ENCODE data around the gene C12orf76. TPM values are rescaled to one million over a fixed set of nuclear protein-coding genes. Genes with fewer than 3 reads are reported as not detected.

The C12orf76 gene
- total and polyA plus RNA-seq, 4 donors = 15.4 to 30.5 (median 23.9) TPM

DNA sequence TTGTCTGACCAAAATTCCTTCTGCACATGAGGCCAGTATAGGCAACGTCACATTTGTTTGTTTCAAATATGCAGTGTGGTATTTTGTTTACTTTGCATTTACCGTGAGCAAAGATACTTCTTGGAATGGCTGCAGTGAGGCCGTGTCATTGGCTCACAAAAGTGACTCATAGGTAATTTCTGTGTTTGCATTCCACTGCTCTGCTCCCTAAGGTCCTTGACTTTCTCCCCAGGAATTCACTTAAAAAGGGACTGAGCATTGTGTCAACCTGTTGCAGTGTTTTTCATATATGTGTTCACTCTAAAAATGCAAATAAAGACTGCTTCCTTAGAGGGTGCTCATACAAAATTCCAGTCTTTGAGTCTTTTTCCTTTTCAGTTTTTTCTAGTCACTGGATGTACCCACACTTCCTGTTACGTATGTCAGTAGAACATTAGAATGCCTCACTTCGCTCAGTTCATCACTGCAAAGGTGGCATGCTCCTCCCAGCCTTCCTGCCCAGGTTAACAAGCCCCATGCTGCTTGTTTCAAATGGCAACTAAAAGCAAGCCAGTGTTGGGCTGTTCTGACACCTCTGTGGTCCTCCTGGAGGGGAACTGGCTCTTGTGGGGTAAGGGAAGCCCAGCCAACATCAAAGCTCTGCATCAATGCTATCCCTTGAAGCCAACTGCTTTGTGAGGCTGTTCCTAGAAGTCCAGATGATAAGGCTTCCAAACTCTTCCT is 9.1 kb downstream of the C12orf76 start:
- Histone ChIP-seq H3K36me3 (ENCODE audit: control insufficient read depth in 4 of 4, insufficient read depth in 4 of 4, low read length in 4 of 4) (peaks cover 11 to 34% (median 25%) of the 10 kb centered on the region in 4 donors), H3K9ac (ENCODE audit: insufficient read depth in 1 of 2, low read length in 2 of 2) (peak overlapping the region in 1 of 2 donors; percentile 60), H3K4me1 (ENCODE audit: control insufficient read depth in 5 of 5, insufficient read depth in 5 of 5, low read length in 5 of 5) (peaks cover 0 to 13% (median 0%) of the 10 kb centered on the region in 5 donors), H3K27ac (ENCODE audit: low read depth in 1 of 2, low read length in 1 of 2) (peak overlapping the region in 1 of 2 donors; percentile 85), H3K4me3 (no peak overlapping the region), H3K27me3 (ENCODE audit: control insufficient read depth in 3 of 3, insufficient read depth in 3 of 3, low read length in 2 of 3) (no peaks in the 10 kb centered on the region), H3K9me3 (ENCODE audit: control insufficient read depth in 4 of 4, insufficient read depth in 3 of 4, low read length in 3 of 4) (no peaks in the 10 kb centered on the region)
- DNase-seq = peak; percentile 55 to 81 (median 68)
- peak; percentile 60 for ATAC-seq (ENCODE audit: insufficient read depth, low FRiP score)
- 39 to 41% methylated on average over 5 of the region's 5 CpGs for WGBS, 2 donors
- TF ChIP-seq, protein P1, sequence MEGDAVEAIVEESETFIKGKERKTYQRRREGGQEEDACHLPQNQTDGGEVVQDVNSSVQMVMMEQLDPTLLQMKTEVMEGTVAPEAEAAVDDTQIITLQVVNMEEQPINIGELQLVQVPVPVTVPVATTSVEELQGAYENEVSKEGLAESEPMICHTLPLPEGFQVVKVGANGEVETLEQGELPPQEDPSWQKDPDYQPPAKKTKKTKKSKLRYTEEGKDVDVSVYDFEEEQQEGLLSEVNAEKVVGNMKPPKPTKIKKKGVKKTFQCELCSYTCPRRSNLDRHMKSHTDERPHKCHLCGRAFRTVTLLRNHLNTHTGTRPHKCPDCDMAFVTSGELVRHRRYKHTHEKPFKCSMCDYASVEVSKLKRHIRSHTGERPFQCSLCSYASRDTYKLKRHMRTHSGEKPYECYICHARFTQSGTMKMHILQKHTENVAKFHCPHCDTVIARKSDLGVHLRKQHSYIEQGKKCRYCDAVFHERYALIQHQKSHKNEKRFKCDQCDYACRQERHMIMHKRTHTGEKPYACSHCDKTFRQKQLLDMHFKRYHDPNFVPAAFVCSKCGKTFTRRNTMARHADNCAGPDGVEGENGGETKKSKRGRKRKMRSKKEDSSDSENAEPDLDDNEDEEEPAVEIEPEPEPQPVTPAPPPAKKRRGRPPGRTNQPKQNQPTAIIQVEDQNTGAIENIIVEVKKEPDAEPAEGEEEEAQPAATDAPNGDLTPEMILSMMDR (IDR thresholded peaks at IDR 0.05; ENCODE audit: control extremely low read depth, extremely low read depth) = no peak

DNA sequence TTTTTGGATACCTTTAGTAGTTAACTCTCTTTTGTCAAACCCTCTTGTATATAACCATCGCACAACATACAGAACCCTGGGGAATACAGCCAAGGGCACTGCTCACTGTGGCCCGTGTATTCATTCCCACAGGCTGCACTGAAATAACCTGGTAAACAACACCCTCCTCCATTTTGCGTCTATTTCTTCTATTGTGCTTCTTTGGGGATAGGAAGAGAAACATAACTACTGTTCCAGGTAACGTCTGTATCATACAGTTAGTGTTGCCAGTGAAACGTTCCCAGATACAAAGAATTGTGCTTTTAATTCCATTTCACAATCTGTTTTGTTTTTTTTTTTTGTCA is 9.6 kb downstream of the C12orf76 start:
- no peaks in the 10 kb centered on the region for H3K9me3 ChIP-seq (ENCODE audit: control insufficient read depth in 4 of 4, insufficient read depth in 3 of 4, low read length in 3 of 4)
- H3K9ac ChIP-seq (ENCODE audit: insufficient read depth in 1 of 2, low read length in 2 of 2) = peak overlapping the region in 1 of 2 donors; percentile 37
- no peaks in the 10 kb centered on the region for H3K27me3 ChIP-seq (ENCODE audit: control insufficient read depth in 3 of 3, insufficient read depth in 3 of 3, low read length in 2 of 3)
- peaks cover 0 to 13% (median 0%) of the 10 kb centered on the region in 5 donors for H3K4me1 ChIP-seq (ENCODE audit: control insufficient read depth in 5 of 5, insufficient read depth in 5 of 5, low read length in 5 of 5)
- peak overlapping the region in 1 of 2 donors; percentile 85 for H3K27ac ChIP-seq (ENCODE audit: low read depth in 1 of 2, low read length in 1 of 2)
- TF ChIP-seq, protein P1 (IDR thresholded peaks at IDR 0.05; ENCODE audit: control extremely low read depth, extremely low read depth) = no peak
- DNase-seq (no peak), ATAC-seq (ENCODE audit: insufficient read depth, low FRiP score) (no peak)
- H3K36me3 ChIP-seq (ENCODE audit: control insufficient read depth in 4 of 4, insufficient read depth in 4 of 4, low read length in 4 of 4) = peaks cover 11 to 31% (median 28%) of the 10 kb centered on the region in 4 donors
- 56 to 75% methylated on average over 5 of the region's 5 CpGs for WGBS, 2 donors
- no peak overlapping the region for H3K4me3 ChIP-seq

DNA sequence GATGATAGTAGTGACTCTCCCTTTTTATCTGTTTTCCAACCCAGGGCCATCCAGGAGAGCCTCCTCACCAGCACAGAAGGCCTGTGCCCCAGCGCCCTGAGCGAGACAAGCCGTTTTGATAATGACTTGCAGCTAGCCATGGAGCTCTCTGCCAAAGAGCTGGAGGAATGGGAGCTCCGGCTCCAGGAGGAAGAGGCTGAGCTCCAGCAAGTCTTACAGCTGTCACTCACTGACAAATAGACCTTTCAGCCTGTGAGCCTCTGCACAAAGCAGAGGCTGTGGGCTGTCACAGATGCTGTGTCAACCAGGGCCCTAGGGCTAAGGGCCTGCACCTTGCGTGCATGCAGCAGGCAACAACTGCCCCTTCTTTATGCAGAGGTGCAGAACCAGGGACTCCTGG is 11.0 kb downstream of the C12orf76 start:
- H3K9ac ChIP-seq (ENCODE audit: insufficient read depth in 1 of 2, low read length in 2 of 2) = no peak overlapping the region
- peaks cover 11 to 37% (median 27%) of the 10 kb centered on the region in 4 donors for H3K36me3 ChIP-seq (ENCODE audit: control insufficient read depth in 4 of 4, insufficient read depth in 4 of 4, low read length in 4 of 4)
- H3K27me3 ChIP-seq (ENCODE audit: control insufficient read depth in 3 of 3, insufficient read depth in 3 of 3, low read length in 2 of 3) = no peaks in the 10 kb centered on the region
- WGBS, 2 donors = 86 to 88% methylated on average over 5 of the region's 5 CpGs
- H3K4me3 ChIP-seq = no peak overlapping the region
- DNase-seq (no peak), ATAC-seq (ENCODE audit: insufficient read depth, low FRiP score) (no peak)
- peak overlapping the region in 1 of 2 donors; percentile 8 for H3K27ac ChIP-seq (ENCODE audit: low read depth in 1 of 2, low read length in 1 of 2)
- no peaks in the 10 kb centered on the region for H3K9me3 ChIP-seq (ENCODE audit: control insufficient read depth in 4 of 4, insufficient read depth in 3 of 4, low read length in 3 of 4)
- peaks cover 0 to 10% (median 0%) of the 10 kb centered on the region in 5 donors for H3K4me1 ChIP-seq (ENCODE audit: control insufficient read depth in 5 of 5, insufficient read depth in 5 of 5, low read length in 5 of 5)
- TF ChIP-seq, protein P1 (IDR thresholded peaks at IDR 0.05; ENCODE audit: control extremely low read depth, extremely low read depth) = no peak

Data from lung (tissue), 12 donors.